ENCODE measurements around the gene JSRP1. TPM values are rescaled to one million over a fixed set of nuclear protein-coding genes. Genes with fewer than 3 reads are reported as not detected.
A peak's percentile ranks its signal among the peaks of the same experiment; 100 is the strongest.

The JSRP1 gene
- total RNA-seq, 2 experiments from 2014 or later, result 0.56 to 1.2 TPM

DNA sequence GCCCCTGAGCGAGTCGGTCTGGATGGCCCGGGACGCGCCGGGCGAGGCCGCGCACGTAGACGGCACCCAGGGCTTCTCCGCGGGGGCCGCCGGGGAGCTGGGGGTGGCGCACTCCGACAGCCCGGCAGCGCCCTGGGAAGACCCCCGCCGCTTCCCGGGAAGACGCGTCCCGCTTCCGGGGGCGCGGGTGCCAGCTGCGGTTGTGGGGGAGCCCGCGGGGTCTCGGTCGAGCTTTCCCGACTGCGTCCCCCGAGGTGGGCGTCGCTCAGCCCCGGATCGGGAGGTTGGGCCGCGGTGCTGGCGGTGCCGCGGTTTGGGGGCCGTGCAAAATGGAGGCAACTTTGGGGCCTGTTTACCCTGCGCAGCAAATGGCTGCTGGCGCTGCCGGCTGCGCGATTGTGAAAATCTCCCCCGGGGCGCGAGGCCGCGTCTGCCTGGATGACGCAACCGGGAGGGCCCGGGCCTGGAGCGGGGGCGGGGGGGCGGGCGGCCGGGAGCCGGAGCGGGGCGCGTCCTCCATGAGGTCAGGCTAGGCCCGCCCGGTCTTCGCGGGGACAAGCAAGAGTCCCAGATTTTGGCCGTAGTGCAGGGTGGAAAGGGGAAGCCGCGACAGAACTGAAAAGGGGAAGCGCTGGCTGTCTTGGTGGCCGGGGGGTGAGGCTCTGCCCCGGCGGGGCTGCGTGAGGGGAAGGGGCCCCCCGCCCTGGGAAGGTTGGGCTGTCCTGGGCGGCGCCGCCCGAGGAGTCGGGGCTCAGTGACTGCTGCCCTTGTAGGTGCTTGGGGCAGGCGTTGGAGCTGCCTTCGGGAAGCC is 14.4 kb upstream of the JSRP1 start:
- peak overlapping the region; percentile 89 for H3K4me3 Mint-ChIP-seq
- peaks cover 39% of the 10 kb centered on the region for H3K4me1 Mint-ChIP-seq (ENCODE audit: low read depth)
- CTCF ChIA-PET, result interaction anchor here (0.7 to 4.6 kb wide), 6 partner anchors 8 to 185 kb away, joined by 3 to 33 read pairs (median 3); no protein-coding TSS in a partner anchor
- no peaks in the 10 kb centered on the region for H3K9me3 Mint-ChIP-seq
- POLR2A ChIA-PET, result interaction anchor here (0.7 to 2.5 kb wide), 14 partner anchors 9 to 208 kb away, joined by 3 to 11 read pairs (median 5); partner anchors contain the start of genes DOT1L, LSM7, PLEKHJ1 and SPPL2B
- DNase-seq, result peak; percentile 86
- H3K27ac Mint-ChIP-seq, result peak overlapping the region; percentile 88
- no peaks in the 10 kb centered on the region for H3K27me3 Mint-ChIP-seq
- H3K36me3 Mint-ChIP-seq, result peaks cover 37% of the 10 kb centered on the region
- intact Hi-C loops (cut with micrococcal nuclease), result loop anchor here (5.0 to 10.0 kb wide), 2 partner anchors 122 to 236 kb away; no protein-coding TSS in a partner anchor

DNA sequence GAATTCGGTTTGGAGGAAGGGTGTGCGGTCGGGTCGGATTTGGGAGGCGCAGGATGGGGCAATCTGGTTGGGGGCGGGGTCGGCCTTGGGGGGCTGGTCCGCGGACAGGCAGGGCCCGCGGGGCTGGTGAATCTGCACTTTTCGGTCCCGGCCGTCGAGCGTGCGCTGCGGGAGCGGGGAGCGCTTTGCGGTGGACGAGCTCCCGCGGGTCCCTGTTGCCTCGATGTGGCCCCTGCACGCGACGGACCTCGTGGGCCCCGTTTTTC is 13.9 kb upstream of the JSRP1 start:
- Mint-ChIP-seq H3K4me3 (peak overlapping the region; percentile 89), H3K27me3 (no peaks in the 10 kb centered on the region), H3K36me3 (peaks cover 37% of the 10 kb centered on the region), H3K27ac (peak overlapping the region; percentile 88), H3K4me1 (ENCODE audit: low read depth) (peaks cover 38% of the 10 kb centered on the region), H3K9me3 (no peaks in the 10 kb centered on the region)
- ChIA-PET CTCF (interaction anchor here (0.7 to 1.8 kb wide), 3 partner anchors 8 to 184 kb away, joined by 3 to 6 read pairs (median 3); no protein-coding TSS in a partner anchor), POLR2A (interaction anchor here (0.7 to 2.5 kb wide), 10 partner anchors 9 to 206 kb away, joined by 3 to 11 read pairs (median 5); partner anchors contain the start of genes LSM7 and SPPL2B)
- intact Hi-C loops (cut with micrococcal nuclease), result loop anchor here (5.0 to 10.0 kb wide), 2 partner anchors 122 to 235 kb away; no protein-coding TSS in a partner anchor
- DNase-seq, result peak; percentile 48

DNA sequence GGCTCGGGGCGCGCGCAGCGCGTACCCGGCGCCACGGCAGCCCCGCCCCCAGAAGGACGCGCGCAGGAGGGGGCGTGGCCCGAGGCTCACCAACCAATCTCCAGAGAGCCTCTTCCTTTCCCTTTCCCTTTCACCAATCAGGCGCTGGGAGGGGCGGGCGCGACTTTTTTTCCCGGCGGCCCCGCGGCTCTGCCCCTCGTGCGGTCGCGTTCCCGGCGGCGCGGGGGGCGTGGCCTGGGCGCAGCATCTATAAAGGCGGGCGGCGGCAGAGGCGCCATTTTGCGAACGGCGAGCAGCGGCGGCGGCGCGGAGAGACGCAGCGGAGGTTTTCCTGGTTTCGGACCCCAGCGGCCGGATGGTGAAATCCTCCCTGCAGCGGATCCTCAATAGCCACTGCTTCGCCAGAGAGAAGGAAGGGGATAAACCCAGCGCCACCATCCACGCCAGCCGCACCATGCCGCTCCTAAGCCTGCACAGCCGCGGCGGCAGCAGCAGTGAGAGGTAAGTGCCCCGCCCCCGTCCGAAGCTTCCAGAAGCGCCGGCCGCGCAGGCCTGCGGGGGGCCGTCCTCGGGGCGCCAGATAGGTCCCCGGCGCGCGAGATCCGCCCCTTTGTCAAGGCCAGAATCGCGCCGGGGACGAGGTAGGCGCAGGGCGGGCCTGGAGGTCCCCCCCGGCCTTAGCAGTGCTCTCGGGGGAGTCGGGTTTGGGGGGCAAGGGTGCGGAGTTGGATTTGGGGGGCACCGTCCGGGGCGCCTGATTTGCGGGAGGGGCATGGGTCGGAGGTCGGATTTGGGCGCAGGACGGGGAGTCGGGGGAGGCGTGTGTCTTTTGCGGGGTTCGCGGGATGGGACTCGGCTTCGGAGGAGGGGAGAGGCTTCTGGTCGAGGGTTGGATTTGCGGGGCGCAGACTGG is 13.3 kb upstream of the JSRP1 start:
- Mint-ChIP-seq H3K4me1 (ENCODE audit: low read depth) (peaks cover 35% of the 10 kb centered on the region), H3K27me3 (no peaks in the 10 kb centered on the region), H3K27ac (peak overlapping the region; percentile 88), H3K36me3 (peaks cover 37% of the 10 kb centered on the region), H3K4me3 (peak overlapping the region; percentile 89), H3K9me3 (no peaks in the 10 kb centered on the region)
- intact Hi-C loops (cut with micrococcal nuclease), result loop anchor here (1.0 to 10.0 kb wide), 4 partner anchors 15 to 235 kb away; partner anchors contain the start of genes PLEKHJ1 and SF3A2
- DNase-seq, result peak; percentile 99
- ChIA-PET POLR2A (interaction anchor here (0.7 to 2.5 kb wide), 10 partner anchors 8 to 207 kb away, joined by 4 to 11 read pairs (median 5); partner anchors contain the start of genes LSM7 and SPPL2B), CTCF (interaction anchor here (1.0 kb wide), 1 partner anchor 8 kb away, joined by 3 read pairs; no protein-coding TSS in a partner anchor)

DNA sequence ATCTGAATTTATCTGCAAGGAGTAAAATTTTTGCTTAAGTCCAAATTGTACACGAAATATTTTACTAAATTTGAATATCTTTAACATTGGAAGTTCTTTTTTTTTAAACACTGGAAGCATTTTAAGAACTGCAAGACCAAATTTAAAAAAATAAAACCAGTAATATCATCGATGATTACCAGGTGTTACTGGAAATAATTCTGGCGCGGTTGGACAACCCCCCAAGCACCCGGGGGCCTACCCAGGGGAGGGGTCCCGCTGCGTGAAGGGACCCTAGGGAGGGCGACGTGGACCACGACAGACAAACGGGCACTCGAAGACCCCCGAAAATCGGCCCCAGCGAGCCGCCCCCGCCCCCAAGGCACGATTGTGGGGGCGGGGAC is 12.6 kb upstream of the JSRP1 start:
- Mint-ChIP-seq H3K27me3 (no peaks in the 10 kb centered on the region), H3K36me3 (peaks cover 31% of the 10 kb centered on the region), H3K9me3 (no peaks in the 10 kb centered on the region), H3K4me1 (ENCODE audit: low read depth) (peaks cover 28% of the 10 kb centered on the region), H3K4me3 (peak overlapping the region; percentile 89), H3K27ac (peak overlapping the region; percentile 77)
- POLR2A ChIA-PET, result no interaction called here
- intact Hi-C loops (cut with micrococcal nuclease), result loop anchor here (1.0 to 2.0 kb wide), 2 partner anchors 14 to 33 kb away; partner anchors contain the start of genes PLEKHJ1 and SF3A2
- no peak for DNase-seq
- CTCF ChIA-PET, result no interaction called here

DNA sequence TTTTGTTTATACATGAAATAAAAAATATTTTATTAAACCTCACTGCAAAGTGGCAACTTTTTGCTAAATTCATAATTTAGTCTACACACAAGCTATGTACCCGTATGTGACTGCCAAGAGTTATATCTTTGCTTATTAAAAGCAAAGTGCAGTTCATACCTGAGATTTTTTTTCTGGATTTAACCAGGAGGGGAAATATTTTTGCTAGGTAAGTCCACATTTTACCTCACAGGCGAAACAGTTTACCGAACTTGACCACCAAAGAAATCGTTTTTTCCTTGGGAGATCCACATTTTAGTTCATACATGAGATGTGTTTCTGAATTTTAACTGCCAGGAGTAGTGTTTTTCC is 12.2 kb upstream of the JSRP1 start:
- H3K4me3 Mint-ChIP-seq, result peak overlapping the region; percentile 89
- peaks cover 24% of the 10 kb centered on the region for H3K4me1 Mint-ChIP-seq (ENCODE audit: low read depth)
- H3K9me3 Mint-ChIP-seq, result no peaks in the 10 kb centered on the region
- no peaks in the 10 kb centered on the region for H3K27me3 Mint-ChIP-seq
- ChIA-PET POLR2A (no interaction called here), CTCF (no interaction called here)
- H3K27ac Mint-ChIP-seq, result peak overlapping the region; percentile 77
- peaks cover 27% of the 10 kb centered on the region for H3K36me3 Mint-ChIP-seq
- no peak for DNase-seq
- intact Hi-C loops (cut with micrococcal nuclease), result loop anchor here (2.0 kb wide), 1 partner anchor 14 kb away; no protein-coding TSS in a partner anchor

DNA sequence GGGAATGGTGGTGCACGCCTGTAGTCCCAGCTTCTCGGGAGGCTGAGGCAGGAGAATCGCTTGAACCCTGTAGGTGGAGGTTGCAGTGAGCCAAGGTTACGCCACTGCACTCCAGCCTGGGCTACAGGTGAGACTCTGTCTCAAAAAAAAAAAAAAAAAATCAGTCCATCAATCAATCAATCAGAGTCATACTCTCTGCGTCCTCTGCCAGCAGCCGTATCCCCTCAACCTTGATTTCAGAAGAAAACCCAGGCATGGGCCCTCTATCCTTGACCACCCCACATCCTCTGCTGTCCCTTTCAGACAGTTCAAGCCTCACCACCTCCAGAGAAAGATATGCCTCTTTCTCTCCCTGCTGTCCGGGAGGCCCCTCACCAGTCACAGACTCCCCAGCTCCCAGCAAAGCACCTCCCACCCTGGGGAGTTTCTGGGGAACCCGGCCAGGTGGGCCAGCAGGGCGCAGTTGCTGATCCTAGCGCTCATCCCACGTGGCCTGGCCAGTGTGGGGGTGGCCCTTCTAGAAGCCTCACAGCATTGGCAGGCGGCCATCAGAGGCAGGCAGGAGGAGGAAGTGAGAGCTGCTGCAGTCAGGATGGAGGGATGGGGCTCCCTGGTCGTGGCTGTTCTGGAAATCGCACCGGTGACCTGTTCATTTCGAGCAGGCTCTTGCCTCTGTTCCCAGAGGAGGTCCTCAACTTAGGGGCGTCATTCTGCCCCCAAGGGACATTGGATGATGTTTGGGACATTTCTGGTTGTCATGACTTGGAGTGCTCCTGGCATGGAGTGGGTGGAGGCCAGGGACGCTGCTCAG is 10.2 kb upstream of the JSRP1 start:
- H3K4me3 Mint-ChIP-seq, result no peak overlapping the region
- POLR2A ChIA-PET, result interaction anchor here (0.6 kb wide), 1 partner anchor 11 kb away, joined by 3 read pairs; no protein-coding TSS in a partner anchor
- CTCF ChIA-PET, result interaction anchor here (0.7 kb wide), 1 partner anchor 343 kb away, joined by 3 read pairs; no protein-coding TSS in a partner anchor
- DNase-seq, result peak; percentile 63
- H3K9me3 Mint-ChIP-seq, result no peaks in the 10 kb centered on the region
- no peaks in the 10 kb centered on the region for H3K27me3 Mint-ChIP-seq
- intact Hi-C loops (cut with micrococcal nuclease), result no loop called here
- H3K4me1 Mint-ChIP-seq (ENCODE audit: low read depth), result peaks cover 16% of the 10 kb centered on the region
- peak overlapping the region; percentile 33 for H3K27ac Mint-ChIP-seq
- peaks cover 15% of the 10 kb centered on the region for H3K36me3 Mint-ChIP-seq

DNA sequence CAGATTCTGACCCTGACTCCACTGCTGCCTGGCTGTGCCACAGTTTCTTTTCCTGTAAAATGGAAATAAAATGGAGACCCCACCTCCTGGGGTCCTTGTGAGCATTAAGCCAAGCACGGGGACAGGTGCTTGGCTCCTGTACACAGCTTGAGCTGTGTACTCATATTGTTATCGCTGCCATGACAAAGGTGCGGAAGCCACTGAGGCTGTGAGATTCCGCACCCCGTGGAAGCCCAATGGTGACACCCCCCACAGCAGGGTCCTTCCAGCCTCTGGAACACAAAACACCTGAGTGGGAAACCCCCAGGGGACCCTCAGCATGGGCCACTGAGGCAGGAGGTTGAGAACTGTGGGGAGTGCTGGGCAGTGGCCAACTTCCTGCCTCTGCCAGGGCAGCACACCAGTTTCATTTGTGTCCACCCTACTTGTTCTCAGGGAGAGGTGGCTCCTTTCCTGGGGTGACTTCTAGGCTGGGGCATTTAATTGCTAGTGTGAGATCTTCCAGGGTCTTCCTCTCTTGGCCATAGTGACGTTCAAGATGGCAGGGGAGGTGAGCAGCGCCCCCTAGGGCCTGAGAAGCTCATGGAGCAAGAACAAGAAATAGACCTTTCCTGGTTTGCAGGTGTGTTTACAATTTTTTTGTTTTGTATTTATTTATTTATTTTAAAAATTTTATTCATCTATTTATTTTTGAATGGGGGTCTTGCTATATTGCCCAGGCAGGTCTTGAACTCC is 5.4 kb upstream of the JSRP1 start:
- POLR2A ChIA-PET, result interaction anchor here (0.6 to 2.4 kb wide), 2 partner anchors 9 to 22 kb away, joined by 4 to 11 read pairs; no protein-coding TSS in a partner anchor
- H3K4me3 Mint-ChIP-seq, result no peak overlapping the region

DNA sequence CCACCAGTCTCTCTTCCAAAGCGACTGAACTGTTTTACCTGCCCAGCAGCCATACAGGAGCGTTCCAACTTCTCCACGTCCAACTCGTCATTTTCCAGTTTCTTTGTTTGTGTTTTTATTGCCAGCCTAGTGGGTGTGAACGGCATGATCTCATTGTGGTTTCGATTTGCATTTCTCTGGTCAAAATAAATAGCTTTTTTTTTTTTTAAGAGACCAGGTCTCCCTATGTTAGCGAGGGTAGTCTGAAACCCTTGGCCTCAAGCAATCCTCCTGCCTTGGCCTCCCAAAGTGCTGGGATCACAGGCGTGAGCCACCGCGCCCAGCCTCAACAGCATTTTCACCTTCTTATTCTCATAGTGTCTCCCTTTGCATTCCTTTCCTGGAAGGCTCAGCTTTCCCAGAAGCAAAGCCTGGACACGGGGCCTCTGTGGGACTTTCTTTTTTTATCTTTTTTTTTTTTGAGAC is 4.2 kb upstream of the JSRP1 start:
- POLR2A ChIA-PET, result interaction anchor here (0.6 to 2.4 kb wide), 7 partner anchors 8 to 218 kb away, joined by 3 to 11 read pairs (median 3); partner anchors contain the start of gene PLEKHJ1

More for the DNA sequence above, 5.4 kb upstream of the JSRP1 start:
- Mint-ChIP-seq H3K36me3 (no peaks in the 10 kb centered on the region), H3K9me3 (no peaks in the 10 kb centered on the region), H3K27ac (no peak overlapping the region), H3K27me3 (no peaks in the 10 kb centered on the region), H3K4me1 (ENCODE audit: low read depth) (peaks cover 31% of the 10 kb centered on the region)
- CTCF ChIA-PET, result interaction anchor here (0.6 to 6.7 kb wide), 24 partner anchors 8 to 359 kb away, joined by 3 to 58 read pairs (median 3); partner anchors contain the start of genes AMH, AP3D1 and PLEKHJ1
- intact Hi-C loops (cut with micrococcal nuclease), result no loop called here
- peak; percentile 82 for DNase-seq

DNA sequence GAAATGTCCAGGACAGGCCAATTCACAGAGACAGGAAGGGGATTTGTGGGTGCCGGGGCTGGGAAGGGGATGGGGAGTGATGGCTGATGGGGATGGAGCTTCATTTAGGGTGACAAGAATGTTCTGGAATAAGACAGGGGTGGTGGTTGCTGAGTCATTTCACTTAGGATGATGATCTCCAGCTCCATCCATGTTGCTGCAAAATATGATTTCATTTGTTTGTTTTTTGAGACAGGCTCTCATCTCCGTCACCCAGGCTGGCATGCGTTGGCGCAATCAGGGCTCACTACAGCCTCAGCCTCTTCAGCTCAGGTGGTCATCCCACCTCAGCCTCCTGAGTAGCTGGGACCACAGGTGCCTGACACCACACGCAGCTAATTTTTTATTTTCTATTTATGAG is 3.1 kb upstream of the JSRP1 start:
- no peaks in the 10 kb centered on the region for H3K9me3 Mint-ChIP-seq
- intact Hi-C loops (cut with micrococcal nuclease), result no loop called here
- peak overlapping the region; percentile 29 for H3K27ac Mint-ChIP-seq
- no peaks in the 10 kb centered on the region for H3K36me3 Mint-ChIP-seq
- DNase-seq, result no peak
- H3K4me3 Mint-ChIP-seq, result no peak overlapping the region
- H3K27me3 Mint-ChIP-seq, result no peaks in the 10 kb centered on the region
- CTCF ChIA-PET, result interaction anchor here (1.0 to 6.7 kb wide), 5 partner anchors 8 to 103 kb away, joined by 3 to 58 read pairs (median 4); partner anchors contain the start of gene LSM7
- POLR2A ChIA-PET, result interaction anchor here (0.7 to 2.3 kb wide), 3 partner anchors 11 to 24 kb away, joined by 3 to 11 read pairs (median 4); partner anchors contain the start of gene PLEKHJ1
- H3K4me1 Mint-ChIP-seq (ENCODE audit: low read depth), result peaks cover 25% of the 10 kb centered on the region

More for the DNA sequence above, 4.2 kb upstream of the JSRP1 start:
- DNase-seq, result no peak
- peak overlapping the region; percentile 58 for H3K27ac Mint-ChIP-seq
- intact Hi-C loops (cut with micrococcal nuclease), result no loop called here
- no peaks in the 10 kb centered on the region for H3K27me3 Mint-ChIP-seq
- H3K4me1 Mint-ChIP-seq (ENCODE audit: low read depth), result peaks cover 25% of the 10 kb centered on the region
- CTCF ChIA-PET, result interaction anchor here (0.7 to 6.7 kb wide), 11 partner anchors 9 to 351 kb away, joined by 3 to 58 read pairs (median 6); partner anchors contain the start of genes AMH and AP3D1
- no peak overlapping the region for H3K4me3 Mint-ChIP-seq
- H3K9me3 Mint-ChIP-seq, result no peaks in the 10 kb centered on the region
- no peaks in the 10 kb centered on the region for H3K36me3 Mint-ChIP-seq
